GM19467 (cell line): ENCODE data around the gene SDK1.

ENCODE experiments used
- ATAC-seq: cut with Tn5 transposase; IDR thresholded peaks from one replicate; pipeline ENCODE4 v1.9.1; 2021; ENCODE audit warnings: mild to moderate bottlenecking, moderate library complexity; ENCODE audit not compliant: unreplicated experiment

Gene SDK1

DNA sequence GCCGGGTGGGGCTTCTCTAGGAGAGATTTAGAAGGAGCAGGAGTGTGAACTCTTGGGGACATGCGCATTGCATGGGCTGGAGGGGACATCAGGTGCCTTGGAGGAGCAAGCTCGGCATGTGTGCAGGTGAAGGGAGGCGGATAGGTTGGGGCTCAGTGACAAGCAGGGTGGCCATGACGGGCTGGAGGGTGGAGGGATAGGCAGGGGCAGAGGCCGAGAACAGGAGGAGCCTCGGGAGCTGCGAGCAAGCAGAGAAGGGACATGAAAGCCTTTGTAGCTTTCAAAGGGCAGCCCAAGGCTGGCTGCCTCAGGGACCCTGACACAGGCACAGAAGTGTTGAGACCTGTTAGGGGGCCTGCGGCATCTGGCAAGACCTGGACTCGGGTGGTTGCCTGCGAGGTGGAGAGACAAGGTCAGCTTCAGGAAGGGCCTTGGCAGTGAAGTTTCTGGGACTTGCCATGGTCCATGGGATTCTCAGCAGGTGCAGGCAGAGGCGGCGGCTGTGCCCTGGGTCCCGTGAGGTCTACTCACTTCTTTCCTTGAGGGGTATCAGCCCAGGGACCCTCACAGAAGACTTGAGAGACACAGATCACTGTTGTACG, 664.8 kb downstream of the SDK1 start:
- no peak for ATAC-seq

DNA sequence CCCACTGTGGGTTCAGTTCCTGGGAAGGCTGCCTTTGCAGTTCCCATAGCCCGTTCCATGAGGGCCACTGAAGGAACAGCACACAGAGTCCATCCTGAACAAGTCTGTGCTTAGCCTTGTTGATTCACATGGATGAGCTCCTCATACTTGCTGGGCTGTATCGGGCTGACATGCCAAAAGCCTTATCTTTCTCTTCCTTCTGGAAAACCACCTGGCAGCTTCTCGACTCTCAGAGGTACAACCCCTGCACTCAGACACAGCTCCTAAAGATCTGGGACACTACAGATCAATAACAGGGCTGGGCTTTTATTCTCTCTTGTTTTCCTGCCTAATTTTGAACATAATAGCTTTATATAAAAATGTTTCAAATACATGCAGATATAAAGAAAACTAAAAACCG, 667.2 kb downstream of the SDK1 start:
- no peak for ATAC-seq

DNA sequence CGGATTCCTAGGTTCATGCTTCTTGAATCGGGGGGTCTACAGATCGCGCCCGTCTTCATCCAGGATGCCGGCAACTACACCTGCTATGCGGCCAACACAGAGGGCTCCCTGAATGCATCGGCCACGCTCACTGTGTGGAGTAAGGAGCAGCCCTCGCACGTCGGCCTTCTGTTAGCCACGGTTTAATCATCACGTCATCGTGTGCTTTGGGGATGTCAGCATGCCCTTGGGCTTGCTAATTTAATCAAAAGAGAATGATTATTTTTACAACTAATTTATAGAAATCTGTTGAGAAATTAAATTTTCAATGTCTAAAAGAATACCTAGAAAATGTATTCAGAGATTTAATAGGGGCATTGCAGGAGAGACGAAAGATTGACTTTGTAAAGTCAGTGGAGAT, 668.2 kb downstream of the SDK1 start:
- ATAC-seq: no peak

DNA sequence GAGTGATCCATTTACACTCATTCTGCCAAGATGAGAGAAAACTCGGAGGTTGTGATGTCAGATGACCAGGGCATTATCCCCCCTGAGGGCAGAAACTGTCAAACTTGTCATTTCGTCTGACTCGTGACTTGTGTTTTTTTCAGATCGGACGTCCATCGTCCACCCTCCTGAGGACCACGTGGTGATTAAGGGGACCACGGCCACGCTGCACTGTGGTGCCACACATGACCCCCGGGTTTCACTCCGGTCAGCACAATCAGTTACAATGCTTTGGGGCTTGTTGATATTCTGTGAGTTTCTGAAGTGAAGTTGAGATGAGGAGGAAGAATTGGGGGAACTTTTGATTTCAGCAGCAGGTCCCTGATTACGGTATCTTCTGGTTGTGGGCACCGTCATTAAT, 670.3 kb downstream of the SDK1 start:
- no peak for ATAC-seq

DNA sequence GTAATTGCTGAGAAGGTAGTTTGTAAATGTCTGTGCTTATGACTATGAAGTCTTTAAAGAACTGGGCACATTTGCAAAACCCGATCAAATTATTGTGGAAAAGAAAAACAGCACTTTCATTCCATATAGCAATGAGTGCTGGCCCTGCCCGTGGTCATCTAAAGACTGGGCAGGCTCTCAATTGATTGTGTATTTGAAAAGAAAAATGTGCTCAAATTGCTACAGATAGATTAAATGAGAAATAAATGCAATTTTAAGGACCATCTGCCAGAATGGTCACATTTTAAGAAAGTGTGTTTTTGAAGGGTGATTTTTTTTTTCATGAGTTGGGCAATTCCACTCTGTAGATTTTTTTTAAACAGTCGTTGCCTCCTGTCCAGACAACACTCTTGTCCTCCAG, 672.2 kb downstream of the SDK1 start:
- ATAC-seq: no peak

DNA sequence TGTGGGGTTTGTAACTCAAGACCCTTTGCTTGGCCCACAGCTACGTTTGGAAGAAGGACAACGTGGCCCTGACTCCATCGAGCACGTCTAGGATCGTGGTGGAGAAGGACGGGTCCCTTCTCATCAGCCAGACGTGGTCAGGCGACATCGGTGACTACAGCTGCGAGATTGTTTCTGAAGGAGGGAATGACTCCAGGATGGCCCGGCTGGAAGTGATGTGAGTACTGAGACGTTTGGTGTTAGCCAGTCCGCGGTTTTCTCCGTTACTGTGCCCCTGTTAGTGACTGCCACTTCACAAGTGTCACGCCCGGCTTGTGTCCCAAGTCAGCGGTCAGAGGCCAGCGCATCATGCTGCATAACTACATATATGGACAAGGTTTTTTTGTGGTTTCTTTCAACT, 673.3 kb downstream of the SDK1 start:
- no peak for ATAC-seq

DNA sequence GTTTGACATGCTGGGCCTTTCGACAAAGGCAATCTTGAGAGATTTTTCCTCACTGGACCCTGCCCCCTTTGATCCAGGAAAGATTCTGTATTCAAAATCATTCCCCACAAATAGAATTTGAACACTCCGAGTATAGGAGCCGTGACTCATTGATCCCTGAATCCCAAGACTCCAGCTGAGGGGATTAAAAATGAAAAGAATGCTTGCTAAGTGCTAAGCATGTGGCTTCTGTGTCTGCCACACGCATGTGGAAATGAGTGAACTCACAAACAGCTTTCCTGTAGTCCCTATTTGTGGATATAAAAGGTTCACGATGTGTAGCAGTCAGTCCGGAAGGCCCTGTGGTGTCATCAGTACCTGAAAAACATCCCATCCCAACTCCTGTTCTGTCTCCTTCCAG, 674.3 kb downstream of the SDK1 start:
- no peak for ATAC-seq

DNA sequence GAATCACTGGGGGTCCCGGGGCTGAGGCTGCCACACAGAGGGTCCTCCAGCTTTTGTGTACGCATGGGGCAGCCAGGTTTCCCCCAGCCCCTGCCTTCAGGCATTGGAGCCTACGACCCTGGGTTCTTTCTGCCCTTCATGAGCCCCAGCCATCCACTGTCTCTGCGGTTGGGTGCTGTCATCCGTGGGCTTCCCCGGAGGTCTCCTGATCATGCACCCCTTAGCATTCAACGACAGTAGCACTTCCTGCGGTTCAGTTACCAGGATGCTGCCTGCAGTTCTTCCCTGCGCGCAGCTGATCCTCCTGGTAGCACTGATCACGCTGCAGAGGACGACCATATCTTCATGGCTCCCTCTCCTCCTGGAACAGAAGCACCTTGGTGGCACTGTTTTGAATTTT, 676.3 kb downstream of the SDK1 start:
- no peak for ATAC-seq

DNA sequence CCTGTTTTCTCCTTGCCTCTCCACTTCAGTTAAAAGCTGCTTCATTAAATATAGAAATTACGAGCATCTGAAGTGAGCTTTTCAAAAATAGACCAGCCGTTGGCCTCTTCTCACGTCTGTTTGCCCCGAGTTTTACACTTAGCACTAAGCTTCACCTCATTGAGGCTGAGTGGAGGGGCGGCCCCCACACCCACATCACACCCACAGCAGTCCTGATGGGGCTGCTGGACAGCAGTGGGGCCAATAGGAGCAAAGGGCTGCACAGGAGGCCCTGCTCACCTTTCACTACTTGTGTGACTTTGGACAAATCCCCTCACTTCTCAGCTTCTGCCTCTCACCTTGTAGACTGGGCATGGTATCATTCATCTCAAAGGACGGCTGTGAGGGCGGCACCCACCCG, 677.8 kb downstream of the SDK1 start:
- ATAC-seq: no peak

DNA sequence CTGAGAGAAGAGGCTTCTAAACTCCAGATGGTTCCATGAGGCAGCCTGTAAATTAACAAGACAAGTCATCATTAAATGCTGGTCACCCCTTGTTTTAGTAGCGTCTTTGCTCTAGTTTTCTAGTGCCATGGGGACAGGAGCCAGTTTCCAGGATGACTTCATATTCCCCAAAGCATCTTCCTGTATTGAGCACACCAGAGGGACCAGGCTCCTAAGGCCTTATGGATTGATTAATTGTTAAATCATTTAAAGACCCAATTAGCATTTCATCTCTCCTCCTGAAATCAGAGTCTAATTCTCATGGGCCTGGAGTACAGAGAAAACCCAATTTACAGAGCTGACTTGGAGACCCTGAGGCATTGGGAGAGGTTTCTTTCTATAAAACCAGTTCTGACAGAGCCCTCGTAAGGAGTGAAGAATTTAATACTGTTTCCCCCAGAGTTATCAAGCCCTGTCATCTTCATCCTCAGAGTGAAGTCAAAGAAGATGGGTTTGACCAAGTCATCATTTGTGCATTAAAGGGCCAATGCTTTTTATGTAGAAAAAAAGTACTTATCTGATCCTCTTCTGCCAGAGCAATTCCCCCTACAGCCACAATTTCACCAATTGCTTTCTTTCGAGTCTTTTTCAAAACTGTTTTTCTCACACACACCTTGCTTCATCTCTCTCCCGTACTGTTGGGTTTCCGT, 678.7 kb downstream of the SDK1 start:
- no peak for ATAC-seq

DNA sequence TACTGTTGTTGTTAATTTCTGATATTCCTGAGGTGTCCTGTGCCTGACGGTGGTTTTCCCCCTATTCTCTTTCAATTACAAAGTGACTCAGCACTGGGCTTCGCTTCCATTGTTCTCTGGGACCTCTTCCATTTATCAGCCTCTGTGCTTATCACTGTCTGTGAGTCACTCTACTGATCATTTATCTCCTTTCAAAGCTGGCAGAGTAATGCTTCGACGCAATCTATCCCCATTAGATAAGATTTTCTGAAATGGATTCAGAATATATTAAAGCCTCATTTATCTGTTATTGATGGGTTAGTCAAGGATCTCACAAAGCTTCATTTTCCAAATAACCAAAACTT, 679.2 kb downstream of the SDK1 start:
- no peak for ATAC-seq

DNA sequence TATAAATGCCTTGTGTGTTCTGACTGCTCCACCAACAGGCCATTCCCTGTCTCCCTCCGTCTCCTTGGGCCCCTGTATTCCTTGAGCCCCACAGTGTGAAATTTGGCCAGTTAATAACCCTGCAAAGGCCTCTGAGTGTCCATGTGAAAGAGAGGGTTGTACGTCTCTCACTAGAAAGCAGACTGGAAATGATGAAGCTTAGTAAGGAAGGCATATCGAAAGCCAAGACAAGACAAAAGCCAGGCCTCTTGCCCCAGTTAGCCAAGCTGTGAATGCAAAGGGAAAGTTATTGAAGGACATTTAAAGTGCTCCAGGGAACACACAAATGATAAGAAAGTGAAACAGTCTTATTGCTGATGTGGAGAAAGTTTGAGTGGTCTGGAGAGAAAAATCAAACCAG, 680.2 kb downstream of the SDK1 start:
- ATAC-seq: no peak

DNA sequence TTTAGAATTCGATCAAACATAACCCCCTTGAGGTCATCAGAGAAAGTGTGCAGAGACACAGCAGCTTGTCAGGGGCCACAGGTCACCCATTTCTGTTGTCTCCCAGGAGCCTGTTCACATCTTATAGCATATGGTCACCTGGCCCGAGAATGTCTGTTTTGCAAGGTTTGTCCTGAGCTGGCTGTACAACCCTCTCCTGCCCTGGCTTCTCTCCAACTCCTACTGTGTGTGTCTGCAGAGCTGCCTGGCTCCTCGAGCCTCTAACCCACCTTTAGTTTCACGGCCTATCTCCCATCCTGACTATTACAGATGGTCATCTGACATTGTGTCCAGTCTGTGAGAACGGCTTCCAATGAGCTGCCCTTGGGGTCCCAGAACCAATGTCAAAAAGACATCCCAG, 683.4 kb downstream of the SDK1 start:
- ATAC-seq: no peak

DNA sequence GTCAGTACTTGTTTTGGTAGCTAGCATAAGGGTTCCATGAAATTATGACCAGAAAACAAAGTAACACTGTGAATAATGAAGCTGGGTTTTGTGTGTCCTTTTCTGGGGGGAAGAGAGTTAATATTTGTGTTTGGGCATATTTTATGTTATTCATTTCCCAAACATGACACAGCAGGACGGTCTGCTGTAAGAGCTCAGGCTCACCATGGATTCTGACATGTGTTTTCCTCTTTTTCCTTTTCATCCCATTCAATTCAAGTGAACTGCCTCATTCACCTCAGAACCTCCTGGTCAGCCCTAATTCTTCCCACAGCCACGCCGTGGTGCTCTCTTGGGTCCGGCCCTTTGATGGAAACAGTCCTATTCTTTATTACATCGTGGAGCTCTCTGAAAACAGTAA, 685.9 kb downstream of the SDK1 start:
- ATAC-seq: no peak

DNA sequence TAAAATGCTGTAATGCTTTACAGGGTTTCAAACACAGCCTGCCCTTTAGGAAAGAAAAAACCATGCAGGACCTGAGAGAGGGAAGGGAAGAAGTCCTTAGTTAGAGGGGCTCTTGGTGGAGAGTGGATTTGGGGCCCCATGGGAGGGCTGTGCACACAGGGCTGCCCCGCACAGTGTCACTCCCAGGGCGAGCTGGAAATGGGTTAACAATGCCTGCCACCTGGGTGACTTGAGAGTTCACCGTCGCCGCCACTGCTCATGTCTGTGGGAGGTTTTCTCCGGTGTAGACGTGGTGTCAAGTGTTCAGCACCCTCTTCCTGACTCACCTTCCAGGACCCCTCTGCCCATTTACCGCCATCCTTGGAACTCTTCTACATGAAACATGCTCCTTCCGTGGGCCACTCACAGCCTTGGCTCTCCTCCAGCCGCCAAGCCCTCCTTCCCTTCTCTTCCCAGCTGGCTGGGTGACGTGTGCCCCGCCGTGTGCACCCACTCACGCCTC, 686.4 kb downstream of the SDK1 start:
- no peak for ATAC-seq

DNA sequence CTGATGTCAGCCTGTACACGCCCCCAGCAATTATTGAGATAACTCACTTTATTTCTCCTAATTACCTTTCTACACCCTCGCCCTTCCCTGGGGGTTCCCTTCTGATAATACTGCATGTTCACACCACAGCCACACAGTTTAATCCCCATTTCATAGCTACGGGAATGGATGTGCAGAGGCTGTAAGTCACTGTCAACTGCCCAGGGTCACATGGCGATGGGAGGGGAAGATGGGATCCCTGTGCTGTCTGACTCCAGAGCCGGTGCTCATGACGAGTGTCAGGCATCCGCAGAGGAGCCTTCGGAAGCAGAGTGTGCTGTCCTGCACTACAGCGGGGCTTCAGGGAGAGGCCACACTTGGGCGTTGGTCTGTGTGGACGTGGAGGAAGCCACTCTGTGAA, 688.7 kb downstream of the SDK1 start:
- ATAC-seq: no peak

DNA sequence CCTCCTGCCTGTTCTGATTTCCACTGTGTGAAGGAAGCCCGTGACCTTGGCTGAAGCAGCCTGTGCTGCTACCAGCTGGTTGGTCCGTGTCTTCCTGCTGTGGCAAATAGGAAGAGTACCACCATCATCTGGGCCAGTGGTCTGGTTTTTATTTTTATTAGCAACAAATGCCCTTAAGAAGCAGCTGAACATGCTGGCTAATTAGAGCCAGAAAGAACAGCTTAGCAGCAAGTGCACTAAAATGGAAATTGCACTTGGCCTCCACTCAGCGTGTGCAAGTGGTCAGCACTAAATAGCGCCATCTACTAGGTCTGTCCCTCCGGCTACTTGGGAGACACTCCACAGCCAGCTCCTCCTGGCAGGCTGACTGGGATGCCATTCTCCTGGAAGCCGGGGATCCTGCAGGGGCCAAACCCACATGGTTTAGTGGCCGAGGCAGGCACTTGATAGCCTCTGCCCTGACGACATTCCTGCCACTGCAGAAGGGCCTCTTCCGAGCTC, 690.7 kb downstream of the SDK1 start:
- ATAC-seq: no peak

DNA sequence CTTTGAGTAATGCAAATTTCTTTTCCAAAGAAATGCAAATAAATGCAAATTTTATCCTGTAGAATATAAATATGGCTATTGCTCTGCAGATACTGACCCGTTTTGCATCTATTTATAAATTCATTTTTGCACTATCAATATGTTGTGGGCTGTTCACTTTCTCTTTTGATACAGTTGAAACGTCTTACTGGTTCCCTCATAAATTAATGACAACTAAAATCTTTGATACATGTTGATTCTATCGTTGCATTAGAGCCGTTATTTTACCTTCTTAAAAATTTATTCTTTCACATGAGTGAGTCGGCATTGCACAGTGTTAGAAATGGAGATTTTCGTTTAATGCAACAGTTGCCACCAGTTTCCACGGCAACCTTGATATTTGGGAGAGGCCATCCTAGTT, 691.8 kb downstream of the SDK1 start:
- ATAC-seq: no peak

DNA sequence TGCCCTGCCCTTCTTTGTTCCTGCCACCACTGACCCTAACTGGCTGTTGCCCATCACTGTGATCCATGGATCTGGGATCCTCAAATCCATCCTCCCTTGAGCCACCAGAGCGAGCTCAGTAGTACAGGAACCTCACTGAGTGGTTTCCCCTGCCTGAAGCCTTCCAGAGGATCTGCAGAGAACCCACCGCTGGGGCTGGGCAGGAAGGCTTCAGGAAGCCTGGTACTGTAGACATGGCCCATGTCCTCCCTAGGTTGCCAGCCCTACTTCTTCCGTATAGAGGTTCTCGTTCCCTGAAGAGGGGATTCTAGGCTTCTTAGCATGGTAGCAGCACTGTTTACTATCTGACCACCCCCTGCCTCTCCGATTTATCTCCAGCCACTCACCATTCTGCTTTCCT, 693.7 kb downstream of the SDK1 start:
- no peak for ATAC-seq

DNA sequence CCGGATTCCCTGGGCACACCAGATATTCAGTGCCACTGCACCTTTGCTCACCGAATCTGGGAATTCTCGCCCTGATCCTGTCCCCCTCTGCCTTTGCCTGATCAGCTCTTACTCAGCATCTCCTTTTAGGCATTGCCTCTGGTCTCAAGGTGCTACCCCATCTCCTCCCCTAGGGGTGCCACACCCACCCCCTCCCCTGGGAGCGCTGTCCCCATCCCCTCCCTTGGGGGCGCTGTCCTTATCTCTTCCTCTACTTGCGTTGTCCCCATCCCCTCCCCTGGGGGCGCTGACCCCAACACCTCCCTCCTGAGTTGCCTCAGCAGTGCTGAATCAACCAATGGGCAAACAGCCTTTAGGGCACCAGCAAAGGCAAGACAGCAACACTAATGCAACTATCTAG, 694.1 kb downstream of the SDK1 start:
- no peak for ATAC-seq

DNA sequence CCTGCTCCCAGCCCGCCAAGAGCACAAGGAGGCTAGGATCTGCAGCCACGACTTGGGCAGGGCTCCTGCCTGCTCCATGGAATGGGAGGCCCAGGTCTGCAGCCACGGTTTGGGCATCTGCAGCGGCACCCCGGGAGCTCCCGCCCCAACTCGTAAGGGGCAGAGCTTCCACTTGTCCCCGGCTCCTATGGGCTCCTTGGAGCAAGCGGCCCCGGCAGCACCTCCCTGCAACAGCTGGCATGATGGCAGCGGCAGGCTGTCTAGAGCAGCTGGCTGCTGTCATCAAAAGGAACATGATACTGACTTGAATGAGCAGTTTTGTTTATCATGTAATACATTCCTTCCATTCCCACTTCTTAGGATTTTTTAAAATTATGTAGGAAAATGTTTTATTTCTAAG, 697.0 kb downstream of the SDK1 start:
- ATAC-seq: no peak

DNA sequence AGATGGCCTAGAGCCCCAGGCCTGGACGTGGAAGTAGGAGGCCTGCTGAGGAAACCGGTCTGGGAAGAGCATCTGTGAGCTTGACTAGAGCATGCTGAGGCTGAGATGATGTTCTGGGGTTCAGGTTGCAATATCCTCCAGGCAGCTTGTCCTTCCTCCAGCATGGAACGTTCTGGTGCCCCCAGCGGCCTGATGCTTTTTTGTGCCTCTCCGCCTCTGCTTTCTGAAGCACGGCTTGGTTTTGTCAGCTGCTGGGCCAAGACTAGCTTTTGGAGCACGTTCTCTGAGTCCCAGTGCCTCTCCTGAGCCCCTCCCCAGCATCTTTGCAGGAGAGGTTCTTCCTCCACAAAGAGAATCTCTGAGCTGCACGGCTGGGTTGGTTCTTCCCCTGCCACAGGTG, 699.1 kb downstream of the SDK1 start:
- no peak for ATAC-seq

DNA sequence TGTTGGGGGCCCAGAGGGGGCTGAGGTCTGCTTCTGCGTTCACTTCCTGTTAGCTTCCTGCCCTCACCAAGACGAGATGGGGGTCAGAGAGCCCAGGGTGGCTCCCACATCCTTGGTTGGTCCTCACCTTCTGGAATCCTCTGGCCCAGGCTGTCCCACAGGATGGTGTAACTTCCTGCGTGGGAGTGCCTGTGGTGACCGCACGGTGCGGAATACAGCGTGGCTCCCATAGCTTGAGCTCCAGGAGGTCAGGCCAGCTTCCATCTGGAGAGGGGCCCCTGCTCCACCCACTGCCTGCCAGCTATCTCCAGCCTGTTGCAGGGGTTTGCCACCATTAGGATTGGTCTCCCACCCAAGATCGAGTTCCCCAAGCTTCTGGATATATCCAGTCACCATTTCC, 699.9 kb downstream of the SDK1 start:
- no peak for ATAC-seq
